ENCODE results near the gene BTBD19. TPM values are rescaled to one million over a fixed set of nuclear protein-coding genes. Genes with fewer than 3 reads are reported as not detected.

BTBD19 gene
- total RNA-seq, 1 experiment from 2014 or later = 15.5 TPM

DNA sequence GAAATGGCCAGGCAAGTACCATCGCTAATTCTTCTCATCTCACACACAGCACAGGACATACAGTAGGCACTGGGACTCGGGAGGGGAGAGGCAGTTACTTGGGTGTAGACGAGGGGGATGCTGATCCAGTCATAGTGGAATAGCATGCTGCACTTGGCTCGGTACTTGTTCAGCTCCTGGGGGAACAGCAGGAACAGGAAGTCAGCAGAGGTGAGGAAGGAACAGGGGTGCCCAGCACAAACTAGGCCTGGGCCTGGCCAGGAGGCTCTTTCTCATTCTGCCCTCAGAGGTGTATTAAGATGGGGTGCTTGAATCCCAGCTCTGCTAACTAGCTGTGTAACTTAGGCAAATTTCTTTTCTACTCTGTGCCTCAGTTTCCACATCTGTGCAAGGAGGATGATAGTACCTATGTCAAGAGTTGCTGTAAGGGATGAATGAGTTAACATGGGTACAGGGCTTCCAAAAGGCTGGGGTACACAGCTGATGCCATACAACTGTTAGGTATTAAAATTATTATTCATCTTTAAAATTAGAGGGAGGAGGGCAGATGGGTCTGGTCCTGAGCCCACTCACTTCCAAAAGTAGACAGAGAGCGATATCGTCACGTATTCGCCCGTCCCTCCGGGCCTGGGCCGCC lies 22.7 kb upstream of the BTBD19 start:
- Mint-ChIP-seq H3K4me3 (ENCODE audit: unreplicated experiment) (peak overlapping the region; percentile 58), H3K27ac (ENCODE audit: low read depth, unreplicated experiment) (no peak overlapping the region), H3K27me3 (ENCODE audit: insufficient read depth, unreplicated experiment) (no peaks in the 10 kb centered on the region), H3K9me3 (ENCODE audit: unreplicated experiment) (no peaks in the 10 kb centered on the region), H3K4me1 (ENCODE audit: insufficient read depth, unreplicated experiment) (peaks cover 7% of the 10 kb centered on the region), H3K36me3 (ENCODE audit: insufficient read depth, unreplicated experiment) (peaks cover 23% of the 10 kb centered on the region)
- intact Hi-C loops (cut with micrococcal nuclease) = loop anchor here (1.0 kb wide), 1 partner anchor 34 kb away; no protein-coding TSS in a partner anchor
- TF ChIP-seq, protein P1, sequence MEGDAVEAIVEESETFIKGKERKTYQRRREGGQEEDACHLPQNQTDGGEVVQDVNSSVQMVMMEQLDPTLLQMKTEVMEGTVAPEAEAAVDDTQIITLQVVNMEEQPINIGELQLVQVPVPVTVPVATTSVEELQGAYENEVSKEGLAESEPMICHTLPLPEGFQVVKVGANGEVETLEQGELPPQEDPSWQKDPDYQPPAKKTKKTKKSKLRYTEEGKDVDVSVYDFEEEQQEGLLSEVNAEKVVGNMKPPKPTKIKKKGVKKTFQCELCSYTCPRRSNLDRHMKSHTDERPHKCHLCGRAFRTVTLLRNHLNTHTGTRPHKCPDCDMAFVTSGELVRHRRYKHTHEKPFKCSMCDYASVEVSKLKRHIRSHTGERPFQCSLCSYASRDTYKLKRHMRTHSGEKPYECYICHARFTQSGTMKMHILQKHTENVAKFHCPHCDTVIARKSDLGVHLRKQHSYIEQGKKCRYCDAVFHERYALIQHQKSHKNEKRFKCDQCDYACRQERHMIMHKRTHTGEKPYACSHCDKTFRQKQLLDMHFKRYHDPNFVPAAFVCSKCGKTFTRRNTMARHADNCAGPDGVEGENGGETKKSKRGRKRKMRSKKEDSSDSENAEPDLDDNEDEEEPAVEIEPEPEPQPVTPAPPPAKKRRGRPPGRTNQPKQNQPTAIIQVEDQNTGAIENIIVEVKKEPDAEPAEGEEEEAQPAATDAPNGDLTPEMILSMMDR (IDR thresholded peaks at IDR 0.05; ENCODE audit: unreplicated experiment) = no peak
- no TSS peak for BruUV-seq (replicated peaks)
- POLR2A ChIA-PET = interaction anchor here (1.3 kb wide), 1 partner anchor 10 kb away, joined by 3 read pairs; no protein-coding TSS in a partner anchor
- DNase-seq (ENCODE audit: unreplicated experiment) = no peak
- CTCF ChIA-PET = interaction anchor here (0.6 to 1.1 kb wide), 3 partner anchors 8 to 54 kb away, joined by 3 to 7 read pairs (median 5); no protein-coding TSS in a partner anchor

- H3K9me3 Mint-ChIP-seq (ENCODE audit: unreplicated experiment) = no peaks in the 10 kb centered on the region
- no TSS peak for BruUV-seq (replicated peaks)
- H3K27ac Mint-ChIP-seq (ENCODE audit: low read depth, unreplicated experiment) = peak overlapping the region; percentile 46
- ChIA-PET CTCF (interaction anchor here (0.6 to 1.4 kb wide), 4 partner anchors 8 to 55 kb away, joined by 3 to 7 read pairs (median 4); no protein-coding TSS in a partner anchor), POLR2A (interaction anchor here (0.7 kb wide), 1 partner anchor 9 kb away, joined by 3 read pairs; no protein-coding TSS in a partner anchor)
- DNase-seq (ENCODE audit: unreplicated experiment) = peak; percentile 68
- intact Hi-C loops (cut with micrococcal nuclease) = loop anchor here (1.0 kb wide), 1 partner anchor 33 kb away; no protein-coding TSS in a partner anchor
- TF ChIP-seq, protein P1 (IDR thresholded peaks at IDR 0.05; ENCODE audit: unreplicated experiment) = peak; percentile 93
- peak overlapping the region; percentile 58 for H3K4me3 Mint-ChIP-seq (ENCODE audit: unreplicated experiment)
- H3K36me3 Mint-ChIP-seq (ENCODE audit: insufficient read depth, unreplicated experiment) = peaks cover 17% of the 10 kb centered on the region
- no peaks in the 10 kb centered on the region for H3K27me3 Mint-ChIP-seq (ENCODE audit: insufficient read depth, unreplicated experiment)
- peaks cover 7% of the 10 kb centered on the region for H3K4me1 Mint-ChIP-seq (ENCODE audit: insufficient read depth, unreplicated experiment)
Observed at GRCh38 chr1:44786138-44786840, 22.0 kb upstream of the BTBD19 start.

GRCh38 chr1:44786841-44787426 lies 21.4 kb upstream of the BTBD19 start:
- POLR2A ChIA-PET = interaction anchor here (0.7 kb wide), 1 partner anchor 9 kb away, joined by 3 read pairs; no protein-coding TSS in a partner anchor
- no TSS peak for BruUV-seq (replicated peaks)
- peak overlapping the region; percentile 46 for H3K27ac Mint-ChIP-seq (ENCODE audit: low read depth, unreplicated experiment)
- peaks cover 10% of the 10 kb centered on the region for H3K36me3 Mint-ChIP-seq (ENCODE audit: insufficient read depth, unreplicated experiment)
- TF ChIP-seq, protein P1 (IDR thresholded peaks at IDR 0.05; ENCODE audit: unreplicated experiment) = no peak
- H3K9me3 Mint-ChIP-seq (ENCODE audit: unreplicated experiment) = no peaks in the 10 kb centered on the region
- CTCF ChIA-PET = interaction anchor here (1.4 kb wide), 1 partner anchor 9 kb away, joined by 3 read pairs; no protein-coding TSS in a partner anchor
- intact Hi-C loops (cut with micrococcal nuclease) = loop anchor here (1.0 kb wide), 1 partner anchor 32 kb away; no protein-coding TSS in a partner anchor
- peaks cover 7% of the 10 kb centered on the region for H3K4me1 Mint-ChIP-seq (ENCODE audit: insufficient read depth, unreplicated experiment)
- no peak for DNase-seq (ENCODE audit: unreplicated experiment)
- no peak overlapping the region for H3K4me3 Mint-ChIP-seq (ENCODE audit: unreplicated experiment)
- no peaks in the 10 kb centered on the region for H3K27me3 Mint-ChIP-seq (ENCODE audit: insufficient read depth, unreplicated experiment)
